Gastrocnemius medialis (tissue), 4 donors: ENCODE results near the gene HBD.
"Not testable (repeated sequence)": the region's sequence is repeated elsewhere in the genome, so short reads cannot be mapped to it uniquely, and the experiment has no call there.

ENCODE experiments used
- CTCF ChIP-seq, 5 experiments: fragments of 450-650 bp in 3 of 5; fragments of 200-600 bp in 2 of 5; sonication (generic) in 2 of 5; IDR thresholded peaks in 4 of 5; conservative IDR thresholded peaks in 1 of 5; 1 replicate in 4 of 5; 2 replicates in 1 of 5; pipeline ENCODE4 v1.5.1; 2016 to 2019; ENCODE audit warnings: antibody characterized with exemption in 5 of 5, mild to moderate bottlenecking in 3 of 5, moderate library complexity in 3 of 5
- POLR2A ChIP-seq, 2 donors: fragments of 450-650 bp; IDR thresholded peaks; one replicate each; pipeline ENCODE4 v1.6.1; 2017; ENCODE audit warnings: antibody characterized with exemption in 2 of 2, mild to moderate bottlenecking in 2 of 2, moderate library complexity in 2 of 2

- TF ChIP-seq CTCF (IDR thresholded peaks at IDR 0.05 in 4 of 5, conservative IDR thresholded peaks at IDR 0.05 in 1 of 5); POLR2A (IDR thresholded peaks at IDR 0.05): not testable (repeated sequence)
Observed at GRCh38 chr11:5248498-5248897, 14.2 kb upstream of the HBD start.
